ENCODE data around the gene TEDC2.
A peak's percentile ranks its signal among the peaks of the same experiment; 100 is the strongest.

Gene TEDC2

DNA sequence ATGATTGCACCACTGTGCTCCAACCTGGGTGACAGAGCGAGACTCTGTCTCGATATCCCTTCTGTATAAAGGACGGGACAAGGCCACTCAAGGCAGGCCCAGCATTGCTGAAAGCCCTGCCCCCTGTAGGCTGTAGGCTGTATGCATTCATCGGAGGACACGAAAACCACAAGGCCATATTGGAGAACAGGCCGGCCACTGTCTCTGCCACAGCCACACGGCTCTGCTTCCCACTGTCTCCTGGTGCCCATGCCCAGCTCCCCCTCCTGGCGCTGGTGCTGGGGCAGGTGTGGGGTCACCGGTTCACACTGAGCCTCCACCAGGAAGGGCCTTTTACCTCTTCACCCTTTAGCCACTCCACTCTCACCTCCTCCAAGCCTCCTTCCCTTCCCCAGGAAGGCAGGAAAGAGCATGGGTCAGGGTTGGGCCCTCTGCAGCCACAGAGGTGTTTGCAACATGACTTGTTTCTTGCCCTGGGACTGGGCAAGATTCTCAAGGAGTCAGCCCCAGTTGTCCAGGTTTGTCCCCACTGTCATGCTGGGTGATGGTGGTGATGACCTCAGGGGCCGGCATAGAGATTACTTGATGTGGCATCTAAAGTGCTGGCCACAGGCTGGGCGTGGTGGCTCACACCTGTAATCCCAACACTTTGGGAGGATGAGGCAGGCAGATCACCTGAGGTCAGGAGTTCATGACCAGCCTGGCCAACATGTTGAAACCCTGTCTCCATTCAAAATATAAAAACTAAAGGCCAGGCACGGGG is 5.9 kb downstream of the TEDC2 start:
- DNase-seq (ENCODE audit: low spot score), result no peak

DNA sequence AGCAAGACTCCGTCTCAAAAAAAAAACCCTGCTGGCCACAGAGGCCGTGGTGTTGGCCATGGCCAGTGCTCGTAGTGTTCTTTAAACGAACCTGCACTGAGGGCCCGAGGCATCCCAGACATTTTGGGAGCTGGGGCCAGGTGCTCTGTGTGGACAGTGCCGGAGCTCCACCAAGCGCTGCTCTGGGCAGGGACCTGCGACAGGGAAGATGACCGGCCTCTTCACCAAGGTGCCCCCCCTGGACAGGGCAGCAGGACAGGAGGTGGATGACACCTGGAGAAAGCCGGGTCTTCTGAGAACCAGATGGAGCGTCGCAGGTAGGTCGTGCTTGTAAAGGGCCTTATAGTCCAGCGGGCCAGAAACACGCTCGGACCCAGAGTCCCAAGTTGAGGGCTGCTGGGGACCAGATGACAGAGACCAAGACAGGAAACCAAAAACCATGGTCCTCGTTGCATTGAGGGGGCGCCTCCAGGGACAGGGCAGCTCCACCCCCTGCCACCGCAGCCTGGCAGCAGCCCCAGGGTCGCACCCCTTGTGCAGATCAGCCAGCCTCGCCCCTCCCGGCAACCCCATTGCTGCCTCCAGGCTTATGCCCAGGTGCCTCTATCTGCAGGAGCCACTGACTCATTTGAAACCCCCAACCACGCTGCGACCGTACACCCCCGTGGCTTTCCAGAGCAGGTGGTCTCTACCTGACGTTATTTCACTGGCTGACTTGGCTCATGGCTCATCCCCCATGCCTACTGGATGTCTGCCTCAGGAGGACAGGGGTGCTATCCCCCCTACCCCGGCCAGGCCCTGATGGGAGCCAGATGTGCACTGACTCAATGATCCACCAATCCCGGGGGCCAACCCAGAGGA is 7.0 kb downstream of the TEDC2 start:
- DNase-seq (ENCODE audit: low spot score), result no peak

DNA sequence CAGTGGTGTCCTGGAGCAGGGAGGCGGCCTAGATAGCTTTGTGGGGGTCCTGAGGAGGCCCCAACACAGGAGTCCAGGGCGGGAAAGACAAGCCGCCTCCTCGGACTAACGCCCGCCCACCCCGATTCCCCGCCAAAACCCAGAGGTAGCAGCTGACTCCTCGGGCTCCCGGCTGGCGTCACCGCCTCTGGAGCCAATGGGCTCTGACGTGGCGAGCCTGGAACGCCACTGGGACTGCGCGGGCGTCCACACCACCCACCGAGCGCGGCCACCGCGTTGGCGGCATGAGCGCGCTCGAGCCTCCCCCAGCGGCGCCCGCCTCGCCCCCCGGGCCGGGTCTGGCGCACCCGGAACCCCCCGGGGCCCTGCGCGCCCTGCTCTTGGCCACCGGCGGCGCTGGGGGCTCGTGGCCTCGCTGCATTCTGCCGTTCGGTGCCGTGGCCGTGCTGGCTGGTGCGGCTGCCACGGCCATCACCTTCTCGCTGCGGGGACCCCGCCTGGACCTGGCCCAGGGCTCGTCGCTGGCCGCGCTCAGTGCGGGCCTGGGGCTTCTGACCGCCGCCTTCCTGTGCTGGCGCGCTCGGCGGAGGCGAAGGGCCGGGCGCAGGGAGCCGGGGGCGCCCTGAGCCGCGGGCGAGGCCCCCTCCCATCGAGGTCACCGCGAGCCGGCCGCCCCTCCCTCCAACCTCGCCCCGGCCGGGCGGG is 7.8 kb downstream of the TEDC2 start:
- peak; percentile 87 for DNase-seq (ENCODE audit: low spot score)

DNA sequence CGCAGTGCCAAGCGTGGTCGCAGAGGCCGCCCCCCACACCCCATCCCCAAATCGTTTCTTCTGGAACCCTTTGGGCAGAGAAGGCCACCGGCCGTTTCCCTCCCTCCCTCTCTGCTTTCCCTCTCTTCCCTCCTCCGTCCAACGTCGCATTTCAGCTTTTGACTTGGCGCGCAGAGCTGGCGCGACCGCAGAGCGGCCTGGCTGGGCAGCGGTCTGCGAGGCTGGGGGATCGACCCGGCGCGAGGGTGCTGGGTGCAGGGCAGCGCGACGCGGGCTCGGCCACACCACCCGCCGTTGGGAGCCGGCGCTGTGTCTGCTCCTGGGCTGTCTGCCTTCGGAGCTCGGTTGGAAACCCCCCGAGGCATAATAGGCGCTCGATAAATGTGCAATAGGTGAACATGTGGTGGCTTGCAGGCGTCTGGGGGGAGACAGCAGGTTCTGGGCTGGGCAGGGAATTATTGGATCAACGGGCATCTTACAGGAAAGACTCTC is 8.4 kb downstream of the TEDC2 start:
- DNase-seq (ENCODE audit: low spot score), result no peak

DNA sequence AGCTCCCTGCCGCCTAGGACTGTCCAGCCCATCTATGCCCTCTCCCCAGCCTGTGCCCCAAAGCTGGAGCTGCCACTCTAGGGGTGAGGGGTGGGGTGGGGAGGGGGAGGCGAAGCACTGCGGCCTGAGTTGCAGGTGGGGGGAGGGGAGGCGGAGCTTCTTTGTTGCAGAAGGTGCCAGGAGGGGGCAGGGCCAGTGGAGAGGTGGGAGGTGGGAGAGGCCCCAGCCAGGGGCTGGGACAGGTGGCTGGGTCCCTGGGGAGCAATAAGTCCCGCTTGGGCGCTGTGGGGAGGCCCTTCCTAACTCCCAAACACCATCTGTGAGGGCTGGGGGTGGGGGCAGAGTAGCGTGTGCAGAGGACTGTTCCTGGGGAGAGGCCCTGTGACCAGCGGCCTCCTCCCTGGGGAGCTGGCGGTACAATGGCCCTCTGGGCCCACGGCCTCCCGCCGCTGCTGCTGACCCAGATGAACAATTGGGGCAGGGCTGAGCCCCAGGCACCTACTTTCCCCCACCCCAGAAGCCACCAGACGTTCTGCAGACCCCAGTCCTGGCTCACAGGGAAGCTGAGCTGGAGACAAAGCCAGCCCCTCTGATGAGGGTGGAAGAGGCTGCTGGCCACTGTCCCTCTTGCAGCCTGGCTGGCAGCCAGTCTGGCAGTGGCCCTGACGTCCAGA is 9.0 kb downstream of the TEDC2 start:
- DNase-seq (ENCODE audit: low spot score), result no peak

DNA sequence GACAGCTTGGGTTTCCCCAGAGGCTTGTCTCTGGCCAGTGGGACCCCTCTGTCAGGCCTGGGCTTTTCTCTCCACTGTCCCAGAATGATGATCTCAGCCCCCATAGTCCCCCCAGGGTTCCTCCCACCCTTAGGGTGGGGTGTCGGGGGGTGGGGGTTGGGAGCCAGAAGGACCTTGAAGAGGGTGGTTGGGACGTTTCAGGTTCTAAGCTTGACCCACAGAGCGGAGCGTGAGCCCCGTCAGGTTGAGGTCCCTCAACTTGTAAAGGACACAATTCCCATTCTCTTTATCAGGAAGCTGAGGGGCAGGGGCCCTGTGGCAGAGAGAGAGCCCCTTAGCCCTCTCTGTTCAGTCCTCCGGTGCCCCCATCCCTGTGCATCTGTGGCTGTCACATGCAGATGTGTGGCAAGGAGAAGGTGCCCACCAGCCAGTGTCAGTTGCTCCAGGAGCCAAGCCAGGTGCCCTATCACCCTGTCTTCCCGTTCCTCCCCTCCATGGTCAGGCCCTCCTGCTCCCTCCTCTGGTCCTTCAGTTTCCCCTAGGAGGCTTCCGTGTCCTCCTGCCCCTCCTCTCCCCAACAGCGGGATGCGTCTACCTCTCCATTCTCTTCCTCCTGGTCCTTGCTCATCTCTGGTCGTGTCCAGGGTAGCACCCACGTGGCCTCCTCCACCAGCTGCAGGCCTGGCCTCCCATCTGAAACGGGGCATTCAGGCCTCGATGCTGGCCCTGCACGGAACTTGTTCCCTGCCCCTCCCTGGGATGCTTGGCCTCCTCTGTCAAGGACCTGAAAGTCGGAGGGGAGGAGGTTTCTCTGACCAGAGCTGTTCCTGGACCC is 9.7 kb downstream of the TEDC2 start:
- DNase-seq (ENCODE audit: low spot score), result no peak

DNA sequence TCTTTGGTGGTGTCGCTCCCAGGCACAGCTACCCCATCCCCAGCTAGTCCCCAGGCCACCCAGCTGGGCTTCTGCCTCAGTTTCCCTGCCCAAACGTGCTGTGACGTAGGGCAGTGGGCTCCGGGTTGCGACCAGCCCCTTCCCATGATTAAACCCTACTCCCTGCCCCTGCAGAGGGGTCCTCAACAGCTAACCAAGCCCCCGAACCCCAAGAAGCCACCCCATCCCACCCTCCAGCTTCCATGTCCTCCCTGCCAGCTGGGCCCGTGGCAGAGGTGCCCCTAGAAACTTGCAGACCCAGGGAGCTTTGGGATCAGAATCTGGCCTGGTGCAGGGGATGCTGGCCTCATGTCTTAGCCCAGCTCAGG is 10.3 kb downstream of the TEDC2 start:
- no peak for DNase-seq (ENCODE audit: low spot score)

DNA sequence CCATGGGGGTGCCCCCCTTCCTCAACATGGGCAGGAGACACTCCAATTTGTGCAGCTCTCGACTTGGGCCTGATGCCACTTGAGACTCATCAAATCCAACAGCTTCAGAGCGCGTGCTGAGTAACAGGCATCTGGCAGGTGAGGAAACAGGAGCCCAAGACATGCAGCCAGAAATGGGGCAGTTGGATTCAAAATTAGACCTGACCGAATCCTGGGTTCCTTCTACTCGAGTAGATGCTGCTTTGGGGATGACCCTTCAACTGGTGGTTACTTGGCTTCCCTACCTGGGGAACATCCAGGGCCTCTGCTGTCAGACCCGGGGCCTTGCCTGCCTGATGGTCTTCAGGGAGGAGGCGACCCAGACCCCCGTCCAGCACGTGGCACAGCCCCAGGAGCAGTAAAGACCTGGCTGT is 10.7 kb downstream of the TEDC2 start:
- DNase-seq (ENCODE audit: low spot score), result no peak

DNA sequence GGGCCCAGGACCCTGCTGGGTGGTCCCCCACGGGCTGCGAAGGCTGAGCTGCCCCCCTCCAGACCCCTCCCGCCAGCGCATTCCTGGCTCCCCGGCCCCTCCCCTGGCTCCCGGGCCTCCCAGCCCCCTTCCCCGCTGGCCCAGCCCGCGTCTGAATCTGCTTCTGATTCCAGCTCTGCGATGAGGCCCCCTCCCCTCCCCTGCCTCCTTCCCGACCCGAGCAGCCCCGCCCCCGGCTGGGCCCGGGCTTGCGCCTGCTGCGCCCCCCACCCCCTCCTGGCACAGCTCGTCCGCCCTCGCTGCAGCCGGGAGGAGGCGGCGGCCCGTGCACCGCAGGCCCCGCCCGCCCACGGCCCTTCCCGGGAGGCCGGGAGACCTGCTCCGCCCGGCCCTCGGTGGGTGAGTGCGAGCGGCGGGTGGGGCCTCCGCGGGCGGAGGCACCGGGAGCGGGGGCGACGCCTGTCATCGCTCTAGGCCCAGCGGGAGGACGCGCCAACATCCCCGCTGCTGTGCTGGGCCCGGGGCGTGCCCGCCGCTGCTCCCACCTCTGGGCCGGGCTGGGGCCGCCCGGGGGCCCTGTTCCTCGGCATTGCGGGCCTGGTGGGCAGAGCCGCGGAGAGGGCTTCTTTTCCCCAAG is 11.2 kb downstream of the TEDC2 start, which contains the start of gene NTN3:
Gene NTN3 (plus strand): TSS at position 282 of the 637 bp plus-strand sequence. CDS start 405 bp downstream, outside the sequence.
- peak; percentile 87 for DNase-seq (ENCODE audit: low spot score)

DNA sequence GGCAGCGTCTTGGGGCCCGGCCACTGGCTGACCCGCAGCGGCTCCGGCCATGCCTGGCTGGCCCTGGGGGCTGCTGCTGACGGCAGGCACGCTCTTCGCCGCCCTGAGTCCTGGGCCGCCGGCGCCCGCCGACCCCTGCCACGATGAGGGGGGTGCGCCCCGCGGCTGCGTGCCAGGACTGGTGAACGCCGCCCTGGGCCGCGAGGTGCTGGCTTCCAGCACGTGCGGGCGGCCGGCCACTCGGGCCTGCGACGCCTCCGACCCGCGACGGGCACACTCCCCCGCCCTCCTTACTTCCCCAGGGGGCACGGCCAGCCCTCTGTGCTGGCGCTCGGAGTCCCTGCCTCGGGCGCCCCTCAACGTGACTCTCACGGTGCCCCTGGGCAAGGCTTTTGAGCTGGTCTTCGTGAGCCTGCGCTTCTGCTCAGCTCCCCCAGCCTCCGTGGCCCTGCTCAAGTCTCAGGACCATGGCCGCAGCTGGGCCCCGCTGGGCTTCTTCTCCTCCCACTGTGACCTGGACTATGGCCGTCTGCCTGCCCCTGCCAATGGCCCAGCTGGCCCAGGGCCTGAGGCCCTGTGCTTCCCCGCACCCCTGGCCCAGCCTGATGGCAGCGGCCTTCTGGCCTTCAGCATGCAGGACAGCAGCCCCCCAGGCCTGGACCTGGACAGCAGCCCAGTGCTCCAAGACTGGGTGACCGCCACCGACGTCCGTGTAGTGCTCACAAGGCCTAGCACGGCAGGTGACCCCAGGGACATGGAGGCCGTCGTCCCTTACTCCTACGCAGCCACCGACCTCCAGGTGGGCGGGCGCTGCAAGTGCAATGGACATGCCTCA is 12.0 kb downstream of the TEDC2 start:
- DNase-seq (ENCODE audit: low spot score), result no peak

DNA sequence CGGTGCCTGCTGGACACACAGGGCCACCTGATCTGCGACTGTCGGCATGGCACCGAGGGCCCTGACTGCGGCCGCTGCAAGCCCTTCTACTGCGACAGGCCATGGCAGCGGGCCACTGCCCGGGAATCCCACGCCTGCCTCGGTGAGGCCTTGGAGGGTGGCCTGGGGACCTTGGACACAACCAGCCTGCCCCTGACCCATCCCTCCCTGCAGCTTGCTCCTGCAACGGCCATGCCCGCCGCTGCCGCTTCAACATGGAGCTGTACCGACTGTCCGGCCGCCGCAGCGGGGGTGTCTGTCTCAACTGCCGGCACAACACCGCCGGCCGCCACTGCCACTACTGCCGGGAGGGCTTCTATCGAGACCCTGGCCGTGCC is 12.6 kb downstream of the TEDC2 start:
- DNase-seq (ENCODE audit: low spot score), result no peak

DNA sequence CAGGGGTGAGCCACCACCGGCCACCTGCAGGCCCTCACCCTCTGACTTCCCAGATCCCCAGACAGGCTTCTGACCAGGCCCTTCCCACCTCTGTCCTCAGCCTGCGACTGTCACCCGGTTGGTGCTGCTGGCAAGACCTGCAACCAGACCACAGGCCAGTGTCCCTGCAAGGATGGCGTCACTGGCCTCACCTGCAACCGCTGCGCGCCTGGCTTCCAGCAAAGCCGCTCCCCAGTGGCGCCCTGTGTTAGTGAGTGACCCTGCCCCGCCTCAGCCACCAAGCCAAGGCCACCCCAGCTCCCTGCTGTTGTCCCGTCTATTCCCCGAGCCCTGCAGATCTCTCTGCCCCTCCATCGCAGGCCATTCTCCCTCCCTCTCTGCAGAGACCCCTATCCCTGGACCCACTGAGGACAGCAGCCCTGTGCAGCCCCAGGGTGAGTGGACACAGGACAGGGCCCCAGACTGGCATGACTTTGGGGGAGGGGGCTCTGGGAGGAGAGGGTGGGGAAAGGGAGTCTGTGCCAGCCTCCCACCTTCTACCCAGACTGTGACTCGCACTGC is 13.1 kb downstream of the TEDC2 start:
- DNase-seq (ENCODE audit: low spot score), result no peak

DNA sequence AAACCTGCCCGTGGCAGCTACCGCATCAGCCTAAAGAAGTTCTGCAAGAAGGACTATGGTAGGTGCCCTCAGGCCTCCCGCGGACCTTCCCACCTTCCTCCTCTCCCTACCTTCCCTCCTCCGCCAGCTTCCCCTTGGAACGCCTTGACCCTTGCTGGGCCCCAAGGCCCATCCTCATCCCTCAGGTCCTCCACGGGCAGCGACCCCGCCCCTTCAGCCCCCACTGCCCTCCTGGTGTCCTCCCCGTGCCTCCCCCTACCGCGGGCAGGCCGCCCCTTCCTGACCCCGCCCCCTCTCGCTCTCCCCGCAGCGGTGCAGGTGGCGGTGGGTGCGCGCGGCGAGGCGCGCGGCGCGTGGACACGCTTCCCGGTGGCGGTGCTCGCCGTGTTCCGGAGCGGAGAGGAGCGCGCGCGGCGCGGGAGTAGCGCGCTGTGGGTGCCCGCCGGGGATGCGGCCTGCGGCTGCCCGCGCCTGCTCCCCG is 13.6 kb downstream of the TEDC2 start:
- no peak for DNase-seq (ENCODE audit: low spot score)

DNA sequence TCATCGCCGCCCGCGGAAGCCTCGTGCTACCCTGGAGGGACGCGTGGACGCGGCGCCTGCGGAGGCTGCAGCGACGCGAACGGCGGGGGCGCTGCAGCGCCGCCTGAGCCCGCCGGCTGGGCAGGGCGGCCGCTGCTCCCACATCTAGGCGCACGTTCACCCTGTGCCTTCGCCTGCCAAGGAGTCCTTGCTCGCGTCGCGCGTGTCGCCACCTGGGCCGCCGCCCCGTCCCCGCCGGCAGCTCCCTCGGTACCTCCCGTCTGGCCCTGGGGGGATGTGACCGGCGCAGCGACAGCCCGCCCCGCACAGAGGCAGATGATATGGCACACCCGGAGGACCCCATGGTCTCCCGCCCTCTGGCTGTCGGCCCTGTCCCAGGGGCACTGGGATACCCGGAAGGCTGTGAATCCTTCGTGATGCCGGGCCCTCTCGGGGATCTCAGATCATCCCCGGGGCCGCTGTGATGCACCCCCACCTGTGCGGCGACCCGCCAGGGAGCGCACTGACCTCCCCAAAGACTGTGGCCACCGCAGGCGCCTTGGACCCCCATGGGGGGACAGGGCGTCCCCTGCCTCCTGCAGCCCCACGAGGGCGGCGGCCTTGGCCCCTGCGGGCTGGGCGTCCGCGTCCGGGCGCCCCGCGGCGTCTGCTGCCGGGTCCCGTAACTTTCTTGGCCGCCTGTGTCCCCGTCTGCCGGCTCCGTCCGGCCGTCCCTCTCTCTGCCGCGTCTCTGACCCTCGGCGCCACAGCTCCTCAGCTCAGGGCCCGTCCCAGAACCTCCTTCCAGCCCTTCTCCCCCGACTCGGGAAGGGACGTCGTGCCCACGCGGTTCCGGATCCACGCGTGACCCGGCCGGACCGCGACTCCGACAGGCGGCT is 14.3 kb downstream of the TEDC2 start:
- no peak for DNase-seq (ENCODE audit: low spot score)

DNA sequence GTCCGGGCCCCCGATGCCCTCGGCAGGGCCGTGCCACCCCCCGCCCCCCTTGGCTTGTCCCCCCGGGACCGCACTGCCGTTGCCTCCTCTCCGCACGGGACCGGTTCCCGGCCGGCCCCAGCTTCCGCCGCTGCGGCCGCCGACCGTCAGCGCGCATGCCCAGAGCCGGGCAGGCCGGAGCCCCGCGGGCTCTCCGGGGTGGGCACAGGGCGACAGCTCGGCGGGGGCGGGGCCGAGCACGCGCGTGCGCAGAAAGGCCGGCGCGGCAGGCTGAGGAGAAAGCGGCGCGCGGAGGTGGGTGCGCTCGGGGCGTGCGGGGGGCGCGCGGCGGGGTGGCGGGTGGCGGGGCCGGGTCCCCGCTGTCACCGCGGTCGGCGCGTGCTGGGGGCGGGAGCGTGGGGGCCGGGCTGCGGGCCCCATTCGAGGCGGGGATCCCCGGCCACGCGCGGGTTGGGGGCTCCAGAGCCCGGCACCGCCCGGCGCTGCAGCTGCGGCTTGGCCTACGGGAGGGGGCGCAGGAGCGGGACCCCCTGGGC is 15.0 kb downstream of the TEDC2 start, which contains the start of gene TBC1D24:
Gene TBC1D24 (plus strand): TSS at position 251 of the 536 bp plus-strand sequence. CDS start 21,022 bp downstream, outside the sequence.
- DNase-seq (ENCODE audit: low spot score), result peak; percentile 94

DNA sequence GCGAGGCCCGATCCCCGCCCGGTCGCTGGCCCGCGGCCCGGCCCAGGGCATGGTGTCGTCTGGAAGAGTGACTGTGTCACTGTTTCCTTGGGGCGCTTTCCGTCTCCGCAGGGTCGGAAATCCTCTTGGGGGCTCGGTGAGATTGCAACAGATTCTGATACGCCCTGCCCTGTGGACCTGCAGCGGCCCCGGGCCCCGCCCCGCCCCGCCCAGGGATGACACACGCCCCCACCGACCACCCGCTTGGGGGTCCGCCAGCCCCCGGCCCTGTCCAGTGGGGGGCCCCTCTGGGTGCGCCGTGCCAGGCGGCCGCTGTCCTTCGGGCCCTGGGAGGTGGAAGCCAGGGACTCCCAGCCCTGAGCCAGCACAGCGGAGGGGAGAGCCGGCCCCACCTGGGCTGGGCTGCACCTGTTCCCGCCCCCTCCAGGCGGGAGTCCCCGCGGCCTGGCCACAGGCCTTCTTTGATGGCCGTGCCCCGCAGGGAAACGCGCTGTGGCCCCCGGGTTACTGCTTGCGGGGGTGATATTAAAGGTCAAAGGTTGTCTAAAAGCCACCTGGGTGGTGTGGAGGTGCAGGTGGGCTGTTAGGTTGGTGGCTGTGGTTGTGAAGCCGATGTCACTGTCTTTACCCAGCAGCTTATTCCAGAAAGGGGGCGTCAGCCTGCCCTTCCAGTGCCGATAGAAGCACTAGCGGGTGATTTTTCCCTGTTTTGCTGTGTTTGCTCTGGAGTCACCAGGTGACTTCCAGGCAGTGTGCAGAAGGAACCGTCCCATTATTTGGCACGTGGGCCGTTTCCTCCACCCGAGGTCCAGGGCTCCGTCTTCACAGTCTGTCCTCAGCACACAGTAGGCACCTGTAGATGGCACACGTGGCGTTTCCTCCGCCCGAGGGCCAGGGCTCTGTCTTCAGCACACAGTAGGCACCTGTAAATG is 15.8 kb downstream of the TEDC2 start:
- no peak for DNase-seq (ENCODE audit: low spot score)

DNA sequence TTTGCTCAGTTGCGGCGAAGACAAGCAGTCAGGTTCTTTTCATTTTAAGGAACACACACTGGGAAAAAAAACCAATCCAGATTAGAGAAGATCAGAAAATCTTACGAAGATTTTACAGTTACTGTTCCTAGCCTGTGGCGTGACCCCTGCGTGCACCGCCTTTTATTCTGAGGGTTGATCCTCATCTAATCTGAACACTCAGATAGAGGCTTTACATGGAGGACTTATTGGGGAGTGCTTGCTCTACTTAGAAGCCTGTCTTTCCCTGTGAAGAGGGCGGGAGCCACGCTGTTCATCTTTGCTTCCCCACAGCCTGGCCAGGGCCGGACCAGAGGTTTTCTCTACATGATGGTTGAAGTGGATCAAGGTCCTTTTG is 16.4 kb downstream of the TEDC2 start:
- no peak for DNase-seq (ENCODE audit: low spot score)

Data from left forelimb (tissue), 1 donor.